K562 (cell line): ENCODE results near the gene CHTF8.

ENCODE experiments used
- EP300 ChIP-seq: IDR thresholded peaks from 2 replicates; pipeline ENCODE4 v1.6.1; 2012; ENCODE audit warnings: low read length, improper control_type of control experiment
- FOXK2 ChIP-seq, 2 experiments: fragments of 450-650 bp; IDR thresholded peaks in 1 of 2; conservative IDR thresholded peaks in 1 of 2; 2 replicates each; pipeline ENCODE4 v1.6.1; 2016; ENCODE audit warnings: low read depth in 2 of 2, mild to moderate bottlenecking in 1 of 2
- LEF1 ChIP-seq: fragments of 450-650 bp; IDR thresholded peaks from 2 replicates; pipeline ENCODE4 v1.6.1; 2016; ENCODE audit warnings: mild to moderate bottlenecking
- NFATC3 ChIP-seq: fragments of 450-650 bp; IDR thresholded peaks from 2 replicates; pipeline ENCODE4 v1.6.1; 2017; ENCODE audit warnings: mild to moderate bottlenecking
- PTTG1 ChIP-seq: fragments of 450-650 bp; IDR thresholded peaks from 2 replicates; pipeline ENCODE4 v1.6.1; 2016; ENCODE audit warnings: low read depth, mild to moderate bottlenecking, missing genetic modification characterization, missing compliant biosample characterization
- SREBF2 ChIP-seq: sonication (generic); formaldehyde crosslinking; IDR thresholded peaks from 2 replicates; pipeline ENCODE4 v1.4.0; 2020; ENCODE audit warnings: mild to moderate bottlenecking, missing genetic modification reagents
- ZNF551 ChIP-seq: fragments of 250-450 bp; sonication (Bioruptor Pico); IDR thresholded peaks from 2 replicates; pipeline ENCODE4 v1.5.0; 2021; ENCODE audit warnings: mild to moderate bottlenecking, moderate library complexity
- ZNF57 ChIP-seq: fragments of 450-650 bp; formaldehyde crosslinking; IDR thresholded peaks from 2 replicates; pipeline ENCODE4 v1.4.0; 2020; ENCODE audit warnings: mild to moderate bottlenecking, moderate library complexity
- TF ChIP-seq, protein P1 (sequence below), 2 experiments: fragments of 450-650 bp in 1 of 2; sonication (generic) in 1 of 2; formaldehyde crosslinking in 1 of 2; IDR thresholded peaks in 1 of 2; conservative IDR thresholded peaks in 1 of 2; 2 replicates each; pipeline versions ENCODE4 v1.6.1 to v1.8.1; 2016 to 2023; ENCODE audit warnings: mild to moderate bottlenecking in 2 of 2, moderate library complexity in 2 of 2, inconsistent platforms in 1 of 2, missing genetic modification reagents in 1 of 2

DNA sequence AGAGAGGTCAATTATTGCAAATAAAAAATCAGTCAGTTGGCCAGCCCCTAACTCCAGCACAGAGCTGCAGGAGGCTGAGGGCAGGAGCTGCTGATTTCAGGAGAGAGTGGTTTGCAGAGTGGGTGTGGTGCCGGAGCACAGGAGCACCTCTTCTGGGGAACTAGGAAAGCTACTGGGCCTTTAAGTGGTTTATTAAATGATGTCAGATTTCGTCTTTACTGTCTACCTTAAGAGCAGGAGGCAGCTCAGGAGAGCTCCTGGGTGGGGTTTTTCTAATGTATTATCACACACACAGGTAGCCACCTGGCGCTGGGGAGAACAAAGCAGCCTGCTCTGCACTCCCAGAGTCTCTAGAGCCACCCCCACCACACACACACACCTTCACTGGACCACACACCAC is 38.4 kb downstream of the CHTF8 start:
- TF ChIP-seq NFATC3 (no peak), ZNF57 (CRISPR knock-in tag) (no peak), EP300 (no peak), SREBF2 (CRISPR knock-in tag) (no peak), PTTG1 (tag) (no peak), FOXK2 (conservative IDR thresholded peaks at IDR 0.05 in 1 of 2, IDR thresholded peaks at IDR 0.05 in 1 of 2; ENCODE audit: low read depth in 2 of 2) (no peak), ZNF551 (CRISPR knock-in tag) (no peak), LEF1 (no peak)
- TF ChIP-seq, protein P1, sequence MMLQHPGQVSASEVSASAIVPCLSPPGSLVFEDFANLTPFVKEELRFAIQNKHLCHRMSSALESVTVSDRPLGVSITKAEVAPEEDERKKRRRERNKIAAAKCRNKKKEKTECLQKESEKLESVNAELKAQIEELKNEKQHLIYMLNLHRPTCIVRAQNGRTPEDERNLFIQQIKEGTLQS (IDR thresholded peaks at IDR 0.05) = no peak
- TF ChIP-seq, protein P1 (CRISPR knock-in tag; conservative IDR thresholded peaks at IDR 0.05) = no peak
